Stomach (tissue), 4 donors: ENCODE measurements around the gene LIN37.

Experiments
- POLR2A ChIP-seq, 4 donors: fragments of 450-650 bp; IDR thresholded peaks; one replicate each; pipeline ENCODE4 v1.6.1; 2016; ENCODE audit warnings: antibody characterized with exemption in 4 of 4, control low read depth in 2 of 4, mild to moderate bottlenecking in 1 of 4, moderate library complexity in 1 of 4
- POLR2AphosphoS5 ChIP-seq, 3 donors: sonication (generic); formaldehyde crosslinking; IDR thresholded peaks; one replicate each; pipeline ENCODE4 v1.6.1; 2016; ENCODE audit warnings: antibody characterized with exemption in 3 of 3
- TF ChIP-seq, protein P1 (sequence below), 7 experiments: fragments of 450-650 bp in 4 of 7; fragments of 200-600 bp in 3 of 7; sonication (generic) in 3 of 7; IDR thresholded peaks; one replicate each; pipeline ENCODE4 v1.5.1; 2016 to 2019; ENCODE audit warnings: antibody characterized with exemption in 7 of 7, control low read depth in 2 of 7, mild to moderate bottlenecking in 1 of 7

DNA sequence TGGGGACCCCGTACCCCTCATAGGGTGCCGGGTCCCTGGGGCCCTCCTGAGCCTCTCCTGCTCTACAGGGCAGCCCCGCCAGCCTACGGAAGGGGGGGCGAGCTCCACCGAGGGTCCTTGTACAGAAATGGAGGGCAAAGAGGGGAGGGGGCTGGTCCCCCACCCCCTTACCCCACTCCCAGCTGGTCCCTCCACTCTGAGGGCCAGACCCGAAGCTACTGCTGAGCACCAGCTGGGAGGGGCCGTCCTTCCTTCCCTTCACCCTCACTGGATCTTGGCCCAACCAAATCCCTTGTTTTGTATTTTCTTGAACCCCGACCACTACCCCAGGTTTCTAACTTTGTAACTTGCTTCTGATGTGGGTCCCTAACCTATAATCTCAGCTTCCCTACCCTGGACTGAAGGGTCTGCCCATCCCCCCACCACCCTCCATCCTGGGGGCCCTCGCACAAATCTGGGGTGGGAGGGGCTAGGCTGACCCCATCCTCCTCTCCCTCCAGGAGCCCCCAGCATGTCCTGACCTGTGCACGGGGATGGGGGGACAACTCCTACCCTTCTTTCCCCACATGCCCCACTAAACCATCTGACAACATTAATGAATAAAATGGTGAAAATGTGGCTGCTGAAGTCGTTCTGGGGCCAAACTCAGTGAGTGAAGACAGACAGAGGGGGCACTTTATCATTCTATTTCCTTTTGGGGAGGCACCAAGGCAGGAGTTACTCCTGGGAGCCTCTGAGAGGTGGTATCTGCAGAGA is 40.0 kb downstream of the LIN37 start:
- TF ChIP-seq, protein P1, sequence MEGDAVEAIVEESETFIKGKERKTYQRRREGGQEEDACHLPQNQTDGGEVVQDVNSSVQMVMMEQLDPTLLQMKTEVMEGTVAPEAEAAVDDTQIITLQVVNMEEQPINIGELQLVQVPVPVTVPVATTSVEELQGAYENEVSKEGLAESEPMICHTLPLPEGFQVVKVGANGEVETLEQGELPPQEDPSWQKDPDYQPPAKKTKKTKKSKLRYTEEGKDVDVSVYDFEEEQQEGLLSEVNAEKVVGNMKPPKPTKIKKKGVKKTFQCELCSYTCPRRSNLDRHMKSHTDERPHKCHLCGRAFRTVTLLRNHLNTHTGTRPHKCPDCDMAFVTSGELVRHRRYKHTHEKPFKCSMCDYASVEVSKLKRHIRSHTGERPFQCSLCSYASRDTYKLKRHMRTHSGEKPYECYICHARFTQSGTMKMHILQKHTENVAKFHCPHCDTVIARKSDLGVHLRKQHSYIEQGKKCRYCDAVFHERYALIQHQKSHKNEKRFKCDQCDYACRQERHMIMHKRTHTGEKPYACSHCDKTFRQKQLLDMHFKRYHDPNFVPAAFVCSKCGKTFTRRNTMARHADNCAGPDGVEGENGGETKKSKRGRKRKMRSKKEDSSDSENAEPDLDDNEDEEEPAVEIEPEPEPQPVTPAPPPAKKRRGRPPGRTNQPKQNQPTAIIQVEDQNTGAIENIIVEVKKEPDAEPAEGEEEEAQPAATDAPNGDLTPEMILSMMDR (IDR thresholded peaks at IDR 0.05) = no peak
- TF ChIP-seq POLR2AphosphoS5 (IDR thresholded peaks at IDR 0.05) = no peak
- no peak for TF ChIP-seq POLR2A (IDR thresholded peaks at IDR 0.05)
